H1 (cell line): ENCODE data around the gene NMRK2. TPM values are rescaled to one million over a fixed set of nuclear protein-coding genes. Genes with fewer than 3 reads are reported as not detected.

Source experiments
- CTCF ChIA-PET: fragments of 300-600 bp; sonication (Branson Sonifier 250); formaldehyde crosslinking; loops from one replicate; lab custom pipeline; 2021; ENCODE audit not compliant: partially characterized antibody; lab: Charles Lee
- POLR2A ChIA-PET: fragments of 300-600 bp; sonication (Branson Sonifier 250); formaldehyde crosslinking; loops from one replicate; lab custom pipeline; 2021; ENCODE audit warnings: inconsistent platforms; ENCODE audit not compliant: partially characterized antibody; lab: Charles Lee
- DNase-seq, 2 experiments: peaks; one replicate each; pipeline versions ENCODE4 v3.0.0 to v3.0.0-alpha.2; 2010 to 2022; ENCODE audit warnings: low spot score in 2 of 2, low read depth in 1 of 2, mixed read lengths in 1 of 2
- FAIRE-seq: peaks from 2 replicates; lab custom pipeline; 2011; peaks lifted over from hg19 to GRCh38; lab: Jason Lieb, UNC
- H2AFZ ChIP-seq: 2 replicates; pipeline ENCODE4 v1.8.1; 2012; ENCODE audit warnings: low read length, inconsistent platforms
- H2AK5ac ChIP-seq: 2 replicates; pipeline ENCODE4 v1.6.1; 2013; ENCODE audit warnings: low read depth, low read length
- H2BK120ac ChIP-seq: replicated peaks from 2 replicates; pipeline ENCODE3; 2013; ENCODE audit warnings: low read depth, low read length, inconsistent platforms
- H2BK12ac ChIP-seq: 2 replicates; pipeline ENCODE4 v1.6.1; 2013; ENCODE audit warnings: low read depth, low read length
- H2BK15ac ChIP-seq: 2 replicates; pipeline ENCODE4 v1.6.1; 2013; ENCODE audit warnings: low read length
- H2BK20ac ChIP-seq: 2 replicates; pipeline ENCODE4 v1.6.1; 2013; ENCODE audit warnings: low read length
- H2BK5ac ChIP-seq: 2 replicates; pipeline ENCODE4 v1.6.1; 2013; ENCODE audit warnings: low read depth, low read length
- H3K14ac ChIP-seq: 2 replicates; pipeline ENCODE4 v1.6.1; 2013; ENCODE audit warnings: inconsistent platforms; ENCODE audit not compliant: insufficient read length
- H3K18ac ChIP-seq: 2 replicates; pipeline ENCODE4 v1.6.1; 2013; ENCODE audit warnings: low read length; ENCODE audit errors: extremely low read depth
- H3K23ac ChIP-seq: 2 replicates; pipeline ENCODE4 v1.6.1; 2013; ENCODE audit warnings: inconsistent platforms; ENCODE audit not compliant: insufficient read length
- H3K23me2 ChIP-seq: 2 replicates; pipeline ENCODE4 v1.6.1; 2013; ENCODE audit warnings: low read depth, low read length
- H3K27ac ChIP-seq: 2 replicates; pipeline ENCODE4 v1.6.1; 2011; ENCODE audit warnings: low read depth, low read length, inconsistent platforms
- H3K27me3 ChIP-seq, 4 experiments: replicated peaks in 1 of 4; 1 replicate in 1 of 4; 2 replicates in 3 of 4; pipeline versions ENCODE4 v1.6.1 to v1.8.1; 2011 to 2013; ENCODE audit warnings: low read length in 3 of 4, mild to moderate bottlenecking in 3 of 4, inconsistent platforms in 2 of 4, mixed read lengths in 2 of 4, moderate library complexity in 1 of 4; ENCODE audit not compliant: control insufficient read depth in 3 of 4, insufficient read depth in 3 of 4; ENCODE audit errors: extremely low read depth in 1 of 4
- H3K36me3 ChIP-seq, 4 experiments: 2 replicates each; pipeline versions ENCODE4 v1.6.1 to v1.8.1; 2011 to 2013; ENCODE audit warnings: mild to moderate bottlenecking in 4 of 4, low read length in 3 of 4, moderate library complexity in 2 of 4, control low read depth in 1 of 4, inconsistent platforms in 1 of 4; ENCODE audit not compliant: insufficient read depth in 4 of 4, control insufficient read depth in 2 of 4
- H3K4ac ChIP-seq: replicated peaks from 2 replicates; pipeline ENCODE3; 2013; ENCODE audit warnings: low read length, low read depth, mixed read lengths, inconsistent platforms; ENCODE audit not compliant: insufficient read length
- H3K4me1 ChIP-seq, 4 experiments: replicated peaks in 1 of 4; 1 replicate in 1 of 4; 2 replicates in 3 of 4; pipeline versions ENCODE4 v1.6.1 to v1.8.1; 2011 to 2013; ENCODE audit warnings: low read length in 3 of 4, inconsistent platforms in 2 of 4, mixed read lengths in 1 of 4; ENCODE audit not compliant: insufficient read depth in 4 of 4, control insufficient read depth in 3 of 4
- H3K4me2 ChIP-seq, 2 experiments: 2 replicates each; pipeline versions ENCODE4 v1.6.1 to v1.8.1; 2011 to 2013; ENCODE audit warnings: low read depth in 2 of 2, low read length in 2 of 2, control low read depth in 1 of 2, inconsistent platforms in 1 of 2, mild to moderate bottlenecking in 1 of 2; ENCODE audit not compliant: insufficient read depth in 1 of 2
- H3K4me3 ChIP-seq, 4 experiments: fragments of 200-600, 300-600 bp in 1 of 4; sonication (generic), shearing (Covaris generic), sonication (Bioruptor Twin) in 1 of 4; 2 replicates each; pipeline versions ENCODE4 v1.5.1 to v1.8.1; 2011 to 2016; ENCODE audit warnings: low read length in 4 of 4, low read depth in 3 of 4, control low read depth in 2 of 4, inconsistent platforms in 2 of 4, mild to moderate bottlenecking in 2 of 4, mixed read lengths in 1 of 4, moderate library complexity in 1 of 4; ENCODE audit not compliant: insufficient read depth in 2 of 4; ENCODE audit errors: extremely low read depth in 1 of 4
- H3K56ac ChIP-seq: replicated peaks from 2 replicates; pipeline ENCODE3; 2013; ENCODE audit warnings: low read depth, mild to moderate bottlenecking, mixed read lengths, low read length, inconsistent platforms; ENCODE audit not compliant: insufficient read length
- H3K79me1 ChIP-seq: 2 replicates; pipeline ENCODE4 v1.6.1; 2013; ENCODE audit warnings: low read depth, low read length, control low read depth
- H3K79me2 ChIP-seq, 2 experiments: 2 replicates each; pipeline versions ENCODE4 v1.6.1 to v1.8.1; 2012 to 2013; ENCODE audit warnings: low read length in 2 of 2, mild to moderate bottlenecking in 2 of 2, inconsistent platforms in 1 of 2; ENCODE audit not compliant: insufficient read depth in 2 of 2, control insufficient read depth in 1 of 2
- H3K9ac ChIP-seq, 4 experiments: replicated peaks in 1 of 4; 1 replicate in 1 of 4; 2 replicates in 3 of 4; pipeline versions ENCODE4 v1.6.1 to v1.8.1; 2011 to 2013; ENCODE audit warnings: low read depth in 3 of 4, low read length in 3 of 4, control low read depth in 2 of 4, mild to moderate bottlenecking in 2 of 4, moderate library complexity in 2 of 4, inconsistent platforms in 1 of 4; ENCODE audit errors: extremely low read depth in 1 of 4
- H3K9me3 ChIP-seq, 2 experiments: 2 replicates each; pipeline versions ENCODE4 v1.6.1 to v1.8.1; 2012 to 2013; ENCODE audit warnings: mild to moderate bottlenecking in 2 of 2, moderate library complexity in 2 of 2, control low read depth in 1 of 2, inconsistent platforms in 1 of 2, low read depth in 1 of 2, low read length in 1 of 2, mixed read lengths in 1 of 2; ENCODE audit not compliant: insufficient read depth in 2 of 2
- H4K20me1 ChIP-seq, 2 experiments: replicated peaks in 1 of 2; 2 replicates each; pipeline versions ENCODE3 to v1.8.1; 2011 to 2013; ENCODE audit warnings: inconsistent platforms in 2 of 2, low read length in 2 of 2, mild to moderate bottlenecking in 1 of 2; ENCODE audit not compliant: insufficient read depth in 2 of 2, control insufficient read depth in 1 of 2
- H4K5ac ChIP-seq: 2 replicates; pipeline ENCODE4 v1.6.1; 2013; ENCODE audit warnings: low read length, low read depth, mixed read lengths, inconsistent platforms; ENCODE audit not compliant: insufficient read length
- H4K8ac ChIP-seq: 2 replicates; pipeline ENCODE4 v1.8.0; 2013; ENCODE audit warnings: mild to moderate bottlenecking, moderate library complexity, low read length, inconsistent platforms; ENCODE audit not compliant: insufficient read depth; ENCODE audit errors: extremely low read depth
- H4K91ac ChIP-seq: replicated peaks from 2 replicates; pipeline ENCODE3; 2013; ENCODE audit warnings: low read length, mixed read lengths, inconsistent platforms; ENCODE audit not compliant: insufficient read length
- CHD1 ChIP-seq: IDR thresholded peaks from 2 replicates; pipeline ENCODE4 v1.6.1; 2012; ENCODE audit warnings: low read depth, low read length, improper control_type of control experiment
- EZH2 ChIP-seq: fragments of 200-600 bp; sonication (generic); IDR thresholded peaks from 2 replicates; pipeline ENCODE4 v1.7.1; 2012; ENCODE audit warnings: low read depth, mild to moderate bottlenecking, moderate library complexity, low read length, inconsistent platforms; ENCODE audit not compliant: severe bottlenecking
- HDAC6 ChIP-seq: IDR thresholded peaks from one replicate; pipeline ENCODE4 v1.7.1; 2012; ENCODE audit warnings: low read depth, mild to moderate bottlenecking, inconsistent platforms, low read length, moderate library complexity
- KDM5A ChIP-seq: fragments of 200-600 bp; IDR thresholded peaks from 2 replicates; pipeline ENCODE4 v1.7.1; 2012; ENCODE audit warnings: mild to moderate bottlenecking, low read length, inconsistent platforms, mixed read lengths
- TCF12 ChIP-seq: IDR thresholded peaks from 2 replicates; pipeline ENCODE4 v1.6.1; 2011; ENCODE audit warnings: low read depth, mild to moderate bottlenecking, low read length
- ZNF274 ChIP-seq: IDR thresholded peaks from 2 replicates; pipeline ENCODE4 v1.7.0; 2012; ENCODE audit warnings: low read length, borderline replicate concordance; ENCODE audit errors: extremely low read depth
- WGBS, 2 experiments: shearing (Covaris generic) in 1 of 2; methylation state at CpG; one replicate each; pipeline versions ENCODE4 v1.1.6 to v1.1.7; 2013 to 2015; ENCODE audit warnings: low lambda C conversion rate in 2 of 2, mixed read lengths in 2 of 2, inconsistent platforms in 1 of 2, low coverage in 1 of 2, missing lambda C conversion rate in 1 of 2; ENCODE audit not compliant: insufficient replicate concordance in 2 of 2, insufficient coverage in 1 of 2, insufficient read length in 1 of 2; ENCODE audit errors: extremely low coverage in 1 of 2, missing lambda C conversion rate in 1 of 2; 5-methylcytosine and 5-hydroxymethylcytosine counted together
- polyA plus RNA-seq, 7 experiments: library from polyadenylated mRNA; depleted of rRNA in 3 of 7; stranded (reverse) in 5 of 7; unstranded in 2 of 7; fragments of >200 nt in 5 of 7; fragments of 200-250 nt in 2 of 7; gene quantifications; 1 replicate in 5 of 7; 2 replicates in 1 of 7; 4 replicates in 1 of 7; pipeline versions ENCODE4 v1.2.1 to v1.2.3, GENCODE V29; 2011 to 2013; ENCODE audit warnings: missing spikeins in 2 of 7, mixed read lengths in 2 of 7
- total RNA-seq: library from RNA; stranded (reverse); fragmentation: NEBNext Ultra II Directional; extraction: Animal tissue kit (Norgen Biotek cat#: 25700); gene quantifications from 2 replicates; pipeline ENCODE4 v1.2.1, GENCODE V29; 2021
- TF ChIP-seq, protein P1 (sequence below), 3 experiments: IDR thresholded peaks; 1 replicate in 2 of 3; 2 replicates in 1 of 3; pipeline versions ENCODE4 v1.5.1 to v1.6.1; 2011; ENCODE audit warnings: low read length in 3 of 3, mild to moderate bottlenecking in 3 of 3, inconsistent platforms in 2 of 3, low read depth in 1 of 3, moderate library complexity in 1 of 3; ENCODE audit not compliant: insufficient read depth in 1 of 3; ENCODE audit errors: control extremely low read depth in 1 of 3

The NMRK2 gene
- total and polyA plus RNA-seq, 2 of the 8 experiments (the other 6 are each of a cell fraction or from before 2014, with no cell fraction given): 87.4 to 206 TPM

- H3K23ac ChIP-seq: no peak overlapping the region
- no peaks in the 10 kb centered on the region for H3K9me3 ChIP-seq
- H2BK20ac ChIP-seq: 0 out of 2 replicates have a peak overlapping the region, but pooled peaks have one; percentile 32
- no peak overlapping the region for H2AFZ ChIP-seq
- H3K27ac ChIP-seq: peak overlapping the region; percentile 80
- H3K14ac ChIP-seq: no peak overlapping the region
- H4K91ac ChIP-seq: no peak overlapping the region
- H2BK5ac ChIP-seq: peak overlapping the region; percentile 52; the same call in 1 of the 2 replicates
- 0 out of 2 replicates have a peak overlapping the region, but pooled peaks have one; percentile 77 for H2AK5ac ChIP-seq
- H4K8ac ChIP-seq: no peak overlapping the region; the same call in 1 of the 2 replicates
- H3K18ac ChIP-seq: no peak overlapping the region
- no peak for FAIRE-seq
- ChIA-PET CTCF (interaction anchor here (0.6 to 1.8 kb wide), 10 partner anchors 13 to 398 kb away, joined by 3 to 10 read pairs (median 5); partner anchors contain the start of genes ATCAY, EEF2 and NMRK2), POLR2A (interaction anchor here (0.8 to 24.8 kb wide), 17 partner anchors 11 to 223 kb away, joined by 3 to 870 read pairs (median 4); partner anchors contain the start of genes ATCAY, EEF2, NMRK2 and PIAS4)
- H3K4me2 ChIP-seq: peak overlapping the region; percentile 88 to 92
- peak overlapping the region; percentile 69 to 92 (median 75) for H3K4me3 ChIP-seq
- H2BK12ac ChIP-seq: peak overlapping the region; percentile 75; the same call in 1 of the 2 replicates
- peak in 1 of 2 experiments; percentile 64 for DNase-seq
- H2BK15ac ChIP-seq: 0 out of 2 replicates have a peak overlapping the region, but pooled peaks have one; percentile 61
- H3K79me2 ChIP-seq: peaks cover 8 to 42% of the 10 kb centered on the region in 2 experiments; a peak in 3 of 4 replicates
- WGBS, 2 experiments: 34% methylated on average over 23 of the region's 23 CpGs; no CpG with 5 or more reads in 1 of the 2 experiments
- peaks cover 9 to 26% (median 15%) of the 10 kb centered on the region in 4 experiments; a peak in 7 of 8 replicates for H3K36me3 ChIP-seq
- no peak overlapping the region for H3K56ac ChIP-seq
- H2BK120ac ChIP-seq: no peak overlapping the region
- H3K79me1 ChIP-seq: peaks cover 6% of the 10 kb centered on the region
- H3K23me2 ChIP-seq: peaks cover 7% of the 10 kb centered on the region; the same call in 1 of the 2 replicates
- H3K4ac ChIP-seq: peak overlapping the region; percentile 33
- peaks cover 2 to 16% (median 6%) of the 10 kb centered on the region in 4 experiments; a peak in 6 of 7 replicates for H3K4me1 ChIP-seq
- H3K9ac ChIP-seq: peak overlapping the region in 3 of 4 experiments; percentile 82 to 87 (median 86); a peak in 6 of 7 replicates
- no peaks in the 10 kb centered on the region for H3K27me3 ChIP-seq
- H4K20me1 ChIP-seq: peaks cover 15 to 20% of the 10 kb centered on the region in 2 experiments
- H4K5ac ChIP-seq: no peak overlapping the region
- TF ChIP-seq CHD1: no peak
- TF ChIP-seq HDAC6: no peak
- TF ChIP-seq EZH2: no peak
- no peak for TF ChIP-seq ZNF274
- no peak for TF ChIP-seq KDM5A
- TF ChIP-seq, protein P1, sequence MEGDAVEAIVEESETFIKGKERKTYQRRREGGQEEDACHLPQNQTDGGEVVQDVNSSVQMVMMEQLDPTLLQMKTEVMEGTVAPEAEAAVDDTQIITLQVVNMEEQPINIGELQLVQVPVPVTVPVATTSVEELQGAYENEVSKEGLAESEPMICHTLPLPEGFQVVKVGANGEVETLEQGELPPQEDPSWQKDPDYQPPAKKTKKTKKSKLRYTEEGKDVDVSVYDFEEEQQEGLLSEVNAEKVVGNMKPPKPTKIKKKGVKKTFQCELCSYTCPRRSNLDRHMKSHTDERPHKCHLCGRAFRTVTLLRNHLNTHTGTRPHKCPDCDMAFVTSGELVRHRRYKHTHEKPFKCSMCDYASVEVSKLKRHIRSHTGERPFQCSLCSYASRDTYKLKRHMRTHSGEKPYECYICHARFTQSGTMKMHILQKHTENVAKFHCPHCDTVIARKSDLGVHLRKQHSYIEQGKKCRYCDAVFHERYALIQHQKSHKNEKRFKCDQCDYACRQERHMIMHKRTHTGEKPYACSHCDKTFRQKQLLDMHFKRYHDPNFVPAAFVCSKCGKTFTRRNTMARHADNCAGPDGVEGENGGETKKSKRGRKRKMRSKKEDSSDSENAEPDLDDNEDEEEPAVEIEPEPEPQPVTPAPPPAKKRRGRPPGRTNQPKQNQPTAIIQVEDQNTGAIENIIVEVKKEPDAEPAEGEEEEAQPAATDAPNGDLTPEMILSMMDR (IDR thresholded peaks at IDR 0.05; ENCODE audit: control extremely low read depth in 1 of 3, insufficient read depth in 1 of 3, low read depth in 1 of 3, low read length in 3 of 3): peak in 1 of 3 experiments; percentile 14; a peak in 2 of 4 replicates
- no peak for TF ChIP-seq TCF12
Measured at GRCh38 chr19:3969435-3970312, 36.8 kb downstream of the NMRK2 start.
